WI38 (cell line): ENCODE data around the gene RLN3.

Source experiments
- H3K4me3 ChIP-seq: 2 replicates; pipeline ENCODE4 v1.5.1; 2011; ENCODE audit warnings: low read depth, mild to moderate bottlenecking, control low read depth, low read length
- CTCF ChIP-seq: IDR thresholded peaks from 2 replicates; pipeline ENCODE4 v1.5.1; 2012; ENCODE audit warnings: low read depth, mild to moderate bottlenecking, control low read depth, low read length

RLN3 gene, protein sequence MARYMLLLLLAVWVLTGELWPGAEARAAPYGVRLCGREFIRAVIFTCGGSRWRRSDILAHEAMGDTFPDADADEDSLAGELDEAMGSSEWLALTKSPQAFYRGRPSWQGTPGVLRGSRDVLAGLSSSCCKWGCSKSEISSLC

DNA sequence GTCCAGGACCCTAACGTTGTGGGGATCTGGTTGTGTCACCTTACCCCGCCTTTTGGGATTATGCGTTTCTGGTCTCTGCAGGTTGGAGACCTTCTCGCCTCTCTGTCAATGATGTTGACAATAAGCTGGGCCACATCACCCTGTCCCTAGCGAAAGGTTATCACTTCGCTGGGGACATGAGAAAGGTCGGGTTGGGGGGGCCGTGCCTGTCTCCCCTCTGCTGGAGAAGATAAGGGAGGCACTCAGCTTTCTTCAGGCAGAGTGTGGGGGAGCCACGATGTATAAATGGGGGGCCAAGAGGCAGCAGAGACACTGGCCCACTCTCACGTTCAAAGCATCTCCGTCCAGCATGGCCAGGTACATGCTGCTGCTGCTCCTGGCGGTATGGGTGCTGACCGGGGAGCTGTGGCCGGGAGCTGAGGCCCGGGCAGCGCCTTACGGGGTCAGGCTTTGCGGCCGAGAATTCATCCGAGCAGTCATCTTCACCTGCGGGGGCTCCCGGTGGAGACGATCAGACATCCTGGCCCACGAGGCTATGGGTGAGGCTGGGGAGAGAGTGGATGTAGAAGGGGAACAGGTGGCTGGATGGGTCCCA, at the start of gene RLN3:
Gene RLN3, plus strand, starts transcription at position 293 of the 595 bp plus-strand sequence. Its CDS starts 57 bp downstream, at position 350.
- no peak for TF ChIP-seq CTCF
- no peak within 1 kb of the TSS for H3K4me3 ChIP-seq

- H3K4me3 ChIP-seq = no peak overlapping the region
- TF ChIP-seq CTCF = no peak
These were observed 49.4 kb upstream of the RLN3 start for GRCh38 chr19:13978351-13979243.

DNA sequence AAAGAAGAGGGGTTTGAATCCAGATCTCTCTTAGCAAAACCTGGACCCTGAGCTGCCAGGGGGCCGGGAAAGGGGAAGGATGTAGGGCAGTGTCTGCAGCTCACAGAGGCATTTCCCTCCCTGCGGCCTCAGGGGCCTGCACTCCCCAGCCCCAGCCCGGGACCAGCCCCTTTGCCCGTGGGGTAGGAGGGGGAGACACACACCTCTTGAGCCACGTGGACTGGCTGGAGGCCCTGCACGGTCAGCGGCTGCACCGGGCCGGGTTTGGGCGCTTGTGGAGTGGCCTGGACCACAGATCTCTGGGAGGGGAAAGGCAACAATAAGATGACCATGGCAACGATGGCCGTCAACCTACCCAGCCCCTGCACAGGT, 48.7 kb upstream of the RLN3 start:
- TF ChIP-seq CTCF = no peak
- no peak overlapping the region for H3K4me3 ChIP-seq

GRCh38 chr19:13979686-13980085, 48.3 kb upstream of the RLN3 start:
- TF ChIP-seq CTCF = no peak
- no peak overlapping the region for H3K4me3 ChIP-seq

DNA sequence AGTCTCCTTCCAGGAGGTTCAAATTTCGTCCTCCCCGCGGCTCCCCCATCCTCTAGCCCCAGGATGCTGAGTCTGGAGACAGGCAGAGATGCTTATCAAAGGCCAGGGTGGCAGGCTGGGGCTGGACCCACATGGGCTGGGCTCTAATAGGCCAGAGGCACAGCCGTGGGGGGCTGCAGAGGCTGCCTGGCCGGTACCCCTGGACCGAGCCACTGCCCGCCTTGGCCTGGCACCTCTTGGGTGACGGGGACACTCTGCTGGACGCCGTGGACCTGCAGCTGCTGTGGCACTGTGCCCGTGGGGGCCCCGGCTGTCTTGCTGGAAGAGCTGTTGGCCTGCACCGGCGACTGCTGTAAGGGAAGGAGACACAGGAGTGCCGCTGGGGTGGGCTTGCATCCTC, 47.6 kb upstream of the RLN3 start:
- TF ChIP-seq CTCF = no peak
- H3K4me3 ChIP-seq = no peak overlapping the region

DNA sequence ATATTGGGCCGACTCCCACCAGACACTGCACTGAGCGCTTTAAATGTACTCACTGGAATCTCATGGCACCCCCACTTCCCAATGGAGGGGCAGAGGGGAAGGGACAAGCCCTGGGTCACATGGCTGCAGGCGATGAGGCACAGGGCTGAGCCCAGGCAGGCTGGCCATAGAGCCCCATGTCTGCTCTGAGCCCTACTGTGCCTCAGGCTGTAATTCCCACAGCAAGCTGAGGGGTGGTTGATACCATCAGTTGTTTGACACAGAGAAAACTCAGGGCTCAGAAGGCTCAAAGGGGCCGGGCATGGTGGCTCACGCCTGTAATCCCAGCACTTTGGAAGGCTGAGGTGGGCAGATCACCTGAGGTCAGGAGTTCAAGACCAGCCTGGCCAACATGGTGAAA, 46.9 kb upstream of the RLN3 start:
- H3K4me3 ChIP-seq = no peak overlapping the region
- no peak for TF ChIP-seq CTCF

DNA sequence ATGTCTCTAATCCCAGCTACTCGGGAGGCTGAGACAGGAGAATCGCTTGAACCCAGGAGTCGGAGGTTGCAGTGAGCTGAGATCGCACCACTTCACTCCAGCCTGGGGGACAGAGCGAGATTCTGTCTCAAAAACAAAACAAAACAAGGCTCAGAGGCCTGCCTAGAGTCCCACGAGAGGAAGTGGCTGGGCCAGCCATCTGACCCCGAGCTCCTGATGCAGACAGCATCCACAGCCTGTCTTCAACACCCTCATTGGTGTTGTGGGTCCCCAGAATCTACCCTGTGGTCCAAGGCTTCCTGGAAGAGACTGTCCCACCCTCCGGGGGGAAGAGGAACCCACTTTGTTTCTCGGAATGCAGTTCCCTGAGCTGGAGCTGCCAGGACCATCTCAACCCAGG, 46.5 kb upstream of the RLN3 start:
- no peak for TF ChIP-seq CTCF
- H3K4me3 ChIP-seq = no peak overlapping the region
